ENCODE results near the gene C2CD4A.

C2CD4A gene

DNA sequence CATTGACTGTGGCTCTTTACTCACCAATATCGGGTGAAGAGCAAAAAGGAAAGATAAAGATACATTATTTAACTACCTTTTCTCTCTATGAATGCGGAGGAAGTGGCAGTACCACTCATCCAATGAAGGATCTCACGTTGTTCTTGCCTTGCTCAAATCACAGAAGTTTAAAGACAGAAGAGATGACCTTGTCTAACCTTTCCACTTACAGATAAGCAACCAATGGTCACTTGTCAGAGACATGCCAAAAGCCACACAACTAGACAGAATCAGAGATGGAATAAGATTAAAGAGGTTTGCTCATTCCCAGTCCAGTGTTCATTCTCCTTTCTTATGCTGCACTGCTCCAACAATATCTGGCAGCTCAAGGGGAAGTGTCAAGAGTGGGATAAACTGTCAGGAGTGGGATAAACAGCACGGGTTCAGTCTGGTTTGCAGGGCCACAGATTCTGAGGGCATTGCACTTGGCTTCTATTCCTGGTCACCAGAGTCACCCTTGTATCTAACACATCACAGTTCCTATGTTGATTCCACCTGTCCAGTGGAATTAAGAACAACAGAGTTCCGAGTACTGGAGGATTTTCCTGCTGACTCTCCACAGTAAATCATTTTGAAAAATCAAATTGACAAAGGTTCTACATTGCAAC, 13.2 kb upstream of the C2CD4A start:
- TF ChIP-seq ZFX (IDR thresholded peaks at IDR 0.05; ENCODE audit: borderline replicate concordance), result no peak
- TF ChIP-seq, protein P1, sequence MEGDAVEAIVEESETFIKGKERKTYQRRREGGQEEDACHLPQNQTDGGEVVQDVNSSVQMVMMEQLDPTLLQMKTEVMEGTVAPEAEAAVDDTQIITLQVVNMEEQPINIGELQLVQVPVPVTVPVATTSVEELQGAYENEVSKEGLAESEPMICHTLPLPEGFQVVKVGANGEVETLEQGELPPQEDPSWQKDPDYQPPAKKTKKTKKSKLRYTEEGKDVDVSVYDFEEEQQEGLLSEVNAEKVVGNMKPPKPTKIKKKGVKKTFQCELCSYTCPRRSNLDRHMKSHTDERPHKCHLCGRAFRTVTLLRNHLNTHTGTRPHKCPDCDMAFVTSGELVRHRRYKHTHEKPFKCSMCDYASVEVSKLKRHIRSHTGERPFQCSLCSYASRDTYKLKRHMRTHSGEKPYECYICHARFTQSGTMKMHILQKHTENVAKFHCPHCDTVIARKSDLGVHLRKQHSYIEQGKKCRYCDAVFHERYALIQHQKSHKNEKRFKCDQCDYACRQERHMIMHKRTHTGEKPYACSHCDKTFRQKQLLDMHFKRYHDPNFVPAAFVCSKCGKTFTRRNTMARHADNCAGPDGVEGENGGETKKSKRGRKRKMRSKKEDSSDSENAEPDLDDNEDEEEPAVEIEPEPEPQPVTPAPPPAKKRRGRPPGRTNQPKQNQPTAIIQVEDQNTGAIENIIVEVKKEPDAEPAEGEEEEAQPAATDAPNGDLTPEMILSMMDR (IDR thresholded peaks at IDR 0.05), result no peak
- no peak overlapping the region for H3K27ac ChIP-seq

GRCh38 chr15:62054979-62055378, 11.8 kb upstream of the C2CD4A start:
- TF ChIP-seq, protein P1 (IDR thresholded peaks at IDR 0.05), result no peak
- TF ChIP-seq ZFX (IDR thresholded peaks at IDR 0.05; ENCODE audit: borderline replicate concordance), result no peak

GRCh38 chr15:62057341-62057980, 9.3 kb upstream of the C2CD4A start:
- TF ChIP-seq, protein P1 (IDR thresholded peaks at IDR 0.05), result no peak
- TF ChIP-seq ZFX (IDR thresholded peaks at IDR 0.05; ENCODE audit: borderline replicate concordance), result no peak
- no peak overlapping the region for H3K27ac ChIP-seq

More at GRCh38 chr15:62054979-62055378, 11.8 kb upstream of the C2CD4A start:
- H3K27ac ChIP-seq, result no peak overlapping the region

DNA sequence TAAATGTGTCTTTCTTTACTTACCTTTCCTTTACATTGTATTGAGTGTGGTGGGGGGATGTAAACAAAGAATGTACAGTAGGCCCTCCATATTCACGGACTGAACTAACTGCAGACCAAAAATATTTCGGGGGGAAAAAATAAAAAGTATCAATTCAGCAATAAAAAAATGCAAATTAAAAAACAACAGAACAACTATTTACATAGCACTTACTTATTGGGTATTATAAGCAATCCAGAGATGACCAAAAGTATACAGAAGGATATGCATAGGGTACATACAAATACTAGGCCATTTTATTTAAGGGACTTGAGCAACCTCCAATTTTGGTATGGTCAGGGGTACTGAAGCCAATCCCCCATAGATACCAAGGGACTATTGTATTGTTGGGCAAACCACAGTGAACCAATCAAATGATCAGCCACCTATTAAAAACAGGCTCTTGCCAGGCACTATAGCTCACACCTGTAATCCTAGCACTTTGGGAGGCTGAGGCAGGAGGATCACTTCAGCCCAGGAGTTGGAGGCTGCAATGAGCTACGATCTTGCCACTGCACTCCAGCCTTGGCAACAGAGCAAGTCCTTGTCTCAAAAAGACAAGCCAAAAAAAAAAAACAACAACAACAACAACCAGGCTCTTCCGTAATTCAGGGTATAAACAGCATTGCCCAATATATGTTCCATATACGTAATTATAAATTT, 8.3 kb upstream of the C2CD4A start:
- no peak for TF ChIP-seq ZFX (IDR thresholded peaks at IDR 0.05; ENCODE audit: borderline replicate concordance)
- TF ChIP-seq, protein P1 (IDR thresholded peaks at IDR 0.05), result 0 out of 2 replicates have a peak, but pooled peaks have one; percentile 1
- H3K27ac ChIP-seq, result no peak overlapping the region

DNA sequence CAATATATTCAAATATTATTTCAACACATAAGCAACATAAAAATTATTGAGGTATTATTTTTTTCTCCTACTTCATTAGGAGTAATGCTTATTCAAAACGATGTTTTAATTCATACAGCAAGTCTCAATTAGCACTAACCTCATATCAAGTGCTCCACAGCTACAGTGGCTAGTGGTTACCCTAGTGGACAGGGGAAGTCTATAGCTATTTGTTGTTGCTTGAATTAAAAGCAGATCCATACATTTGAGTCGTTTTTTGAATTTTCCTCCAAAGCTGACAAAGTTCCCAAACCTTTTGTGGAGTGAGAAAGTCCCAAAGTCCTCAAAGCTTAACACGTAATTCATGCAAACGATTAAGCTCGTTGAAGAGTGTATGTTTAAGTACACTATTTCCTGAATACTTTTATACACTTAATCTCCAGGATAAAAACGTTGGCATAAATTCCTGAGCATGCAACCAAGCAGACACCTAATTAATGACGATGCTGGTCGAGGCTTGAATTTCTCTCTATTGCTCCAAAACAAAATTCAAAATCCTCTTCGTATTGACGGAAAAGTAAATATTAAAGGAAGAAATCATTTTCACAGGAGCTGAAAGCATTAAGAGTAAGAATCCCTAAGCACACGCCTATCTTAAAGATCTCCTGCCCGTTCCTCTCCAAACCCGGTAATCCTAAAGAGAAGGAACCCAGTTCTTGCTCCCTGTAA, 7.5 kb upstream of the C2CD4A start:
- H3K27ac ChIP-seq, result peak overlapping the region; percentile 79
- TF ChIP-seq, protein P1 (IDR thresholded peaks at IDR 0.05), result 0 out of 2 replicates have a peak, but pooled peaks have one; percentile 3
- no peak for TF ChIP-seq ZFX (IDR thresholded peaks at IDR 0.05; ENCODE audit: borderline replicate concordance)

GRCh38 chr15:62059816-62060112, 7.0 kb upstream of the C2CD4A start:
- TF ChIP-seq, protein P1 (IDR thresholded peaks at IDR 0.05), result no peak
- no peak for TF ChIP-seq ZFX (IDR thresholded peaks at IDR 0.05; ENCODE audit: borderline replicate concordance)
- peak overlapping the region; percentile 79 for H3K27ac ChIP-seq
